Measurements from ENCODE around the gene RANBP3. TPM values are rescaled to one million over a fixed set of nuclear protein-coding genes. Genes with fewer than 3 reads are reported as not detected.

RANBP3 gene
- total and polyA plus RNA-seq, 7 donors = 27.0 to 86.4 (median 63.1) TPM

GRCh38 chr19:5929625-5930024, 48.3 kb downstream of the RANBP3 start:
- intact Hi-C loops (cut with DNase I) = no loop called here
- TF ChIP-seq POLR2AphosphoS5 (IDR thresholded peaks at IDR 0.05) (no peak), EP300 (IDR thresholded peaks at IDR 0.05) (no peak), POLR2A (IDR thresholded peaks at IDR 0.05) (no peak)
- TF ChIP-seq, protein P1, sequence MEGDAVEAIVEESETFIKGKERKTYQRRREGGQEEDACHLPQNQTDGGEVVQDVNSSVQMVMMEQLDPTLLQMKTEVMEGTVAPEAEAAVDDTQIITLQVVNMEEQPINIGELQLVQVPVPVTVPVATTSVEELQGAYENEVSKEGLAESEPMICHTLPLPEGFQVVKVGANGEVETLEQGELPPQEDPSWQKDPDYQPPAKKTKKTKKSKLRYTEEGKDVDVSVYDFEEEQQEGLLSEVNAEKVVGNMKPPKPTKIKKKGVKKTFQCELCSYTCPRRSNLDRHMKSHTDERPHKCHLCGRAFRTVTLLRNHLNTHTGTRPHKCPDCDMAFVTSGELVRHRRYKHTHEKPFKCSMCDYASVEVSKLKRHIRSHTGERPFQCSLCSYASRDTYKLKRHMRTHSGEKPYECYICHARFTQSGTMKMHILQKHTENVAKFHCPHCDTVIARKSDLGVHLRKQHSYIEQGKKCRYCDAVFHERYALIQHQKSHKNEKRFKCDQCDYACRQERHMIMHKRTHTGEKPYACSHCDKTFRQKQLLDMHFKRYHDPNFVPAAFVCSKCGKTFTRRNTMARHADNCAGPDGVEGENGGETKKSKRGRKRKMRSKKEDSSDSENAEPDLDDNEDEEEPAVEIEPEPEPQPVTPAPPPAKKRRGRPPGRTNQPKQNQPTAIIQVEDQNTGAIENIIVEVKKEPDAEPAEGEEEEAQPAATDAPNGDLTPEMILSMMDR (IDR thresholded peaks at IDR 0.05) = no peak
- H3K36me3 ChIP-seq = peaks cover 22 to 75% (median 30%) of the 10 kb centered on the region in 4 donors
- no peak overlapping the region for H3K4me3 ChIP-seq
- peak overlapping the region in 3 of 4 donors; percentile 33 to 85 (median 80) for H3K27ac ChIP-seq
- no peaks in the 10 kb centered on the region for H3K9me3 ChIP-seq
- 72 to 86% methylated on average over 14 of the region's 14 CpGs for WGBS, 2 donors
- DNase-seq = no peak
- H3K4me1 ChIP-seq = peaks cover 0 to 88% (median 66%) of the 10 kb centered on the region in 4 donors
- no peaks in the 10 kb centered on the region for H3K27me3 ChIP-seq

- peaks cover 25 to 79% (median 34%) of the 10 kb centered on the region in 4 donors for H3K36me3 ChIP-seq
- H3K9me3 ChIP-seq = no peaks in the 10 kb centered on the region
- no peak for DNase-seq
- intact Hi-C loops (cut with DNase I) = no loop called here
- TF ChIP-seq, protein P1 (IDR thresholded peaks at IDR 0.05) = no peak
- no peak for TF ChIP-seq POLR2A (IDR thresholded peaks at IDR 0.05)
- H3K4me3 ChIP-seq = no peak overlapping the region
- peak overlapping the region in 3 of 4 donors; percentile 33 to 85 (median 80) for H3K27ac ChIP-seq
- peaks cover 0 to 83% (median 61%) of the 10 kb centered on the region in 4 donors for H3K4me1 ChIP-seq
- H3K27me3 ChIP-seq = no peaks in the 10 kb centered on the region
- 92% methylated on average over 13 of the region's 13 CpGs for WGBS, 2 donors
Observed at GRCh38 chr19:5929179-5929578, 48.8 kb downstream of the RANBP3 start.

DNA sequence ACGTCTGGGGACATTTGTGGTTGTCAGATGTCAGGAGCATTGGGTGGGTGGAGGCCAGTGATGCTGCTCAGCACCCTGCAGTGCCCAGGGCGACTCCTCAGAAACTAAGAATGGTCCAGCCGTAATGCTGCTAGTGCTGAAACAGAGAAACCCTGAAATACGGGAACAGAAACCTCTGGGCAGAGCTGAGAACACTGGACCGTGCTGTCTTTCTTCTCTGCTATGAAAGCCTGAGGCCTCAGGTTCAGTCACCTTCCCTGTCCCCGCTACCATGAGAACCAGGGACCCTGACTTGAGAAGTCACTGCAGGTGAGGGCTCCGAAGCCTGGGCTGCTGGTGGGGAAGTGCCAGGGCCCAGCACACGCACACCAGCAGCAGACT, 50.5 kb downstream of the RANBP3 start:
- no peaks in the 10 kb centered on the region for H3K9me3 ChIP-seq
- WGBS, 2 donors = 83 to 94% methylated on average over 8 of the region's 8 CpGs
- TF ChIP-seq POLR2A (IDR thresholded peaks at IDR 0.05) (no peak), POLR2AphosphoS5 (IDR thresholded peaks at IDR 0.05) (no peak), EP300 (IDR thresholded peaks at IDR 0.05) (no peak)
- TF ChIP-seq, protein P1 (IDR thresholded peaks at IDR 0.05) = no peak
- DNase-seq = no peak
- H3K4me1 ChIP-seq = peaks cover 0 to 66% (median 44%) of the 10 kb centered on the region in 4 donors
- H3K27me3 ChIP-seq = no peaks in the 10 kb centered on the region
- H3K4me3 ChIP-seq = no peak overlapping the region
- intact Hi-C loops (cut with DNase I) = no loop called here
- H3K27ac ChIP-seq = peak overlapping the region; percentile 74 to 85 (median 80)
- H3K36me3 ChIP-seq = peaks cover 41 to 92% (median 51%) of the 10 kb centered on the region in 4 donors

GRCh38 chr19:5926641-5927440, 51.1 kb downstream of the RANBP3 start:
- peak; percentile 90 for DNase-seq
- TF ChIP-seq POLR2AphosphoS5 (IDR thresholded peaks at IDR 0.05) (peak in 3 of 4 donors; percentile 32 to 70 (median 60)), POLR2A (IDR thresholded peaks at IDR 0.05) (no peak), EP300 (IDR thresholded peaks at IDR 0.05) (no peak)
- TF ChIP-seq, protein P1 (IDR thresholded peaks at IDR 0.05) = no peak
- WGBS, 2 donors = 79 to 85% methylated on average over 14 of the region's 14 CpGs
- Histone ChIP-seq H3K9me3 (no peaks in the 10 kb centered on the region), H3K4me1 (peaks cover under 1 to 60% (median 38%) of the 10 kb centered on the region in 4 donors), H3K36me3 (peaks cover 44 to 92% (median 53%) of the 10 kb centered on the region in 4 donors), H3K4me3 (no peak overlapping the region), H3K27ac (peak overlapping the region; percentile 74 to 85 (median 80)), H3K27me3 (no peaks in the 10 kb centered on the region)
- intact Hi-C loops (cut with DNase I) = no loop called here
